H1 (cell line): ENCODE data around the gene DCAF17. TPM values are rescaled to one million over a fixed set of nuclear protein-coding genes. Genes with fewer than 3 reads are reported as not detected.

Experiments used
- CTCF ChIA-PET: fragments of 300-600 bp; sonication (Branson Sonifier 250); formaldehyde crosslinking; loops from one replicate; lab custom pipeline; 2021; ENCODE audit not compliant: partially characterized antibody; lab: Charles Lee
- POLR2A ChIA-PET: fragments of 300-600 bp; sonication (Branson Sonifier 250); formaldehyde crosslinking; loops from one replicate; lab custom pipeline; 2021; ENCODE audit warnings: inconsistent platforms; ENCODE audit not compliant: partially characterized antibody; lab: Charles Lee
- DNase-seq, 2 experiments: peaks; one replicate each; pipeline versions ENCODE4 v3.0.0 to v3.0.0-alpha.2; 2010 to 2022; ENCODE audit warnings: low spot score in 2 of 2, low read depth in 1 of 2, mixed read lengths in 1 of 2
- FAIRE-seq: peaks from 2 replicates; lab custom pipeline; 2011; peaks lifted over from hg19 to GRCh38; lab: Jason Lieb, UNC
- H2AFZ ChIP-seq: 2 replicates; pipeline ENCODE4 v1.8.1; 2012; ENCODE audit warnings: low read length, inconsistent platforms
- H2AK5ac ChIP-seq: 2 replicates; pipeline ENCODE4 v1.6.1; 2013; ENCODE audit warnings: low read depth, low read length
- H2BK120ac ChIP-seq: replicated peaks from 2 replicates; pipeline ENCODE3; 2013; ENCODE audit warnings: low read depth, low read length, inconsistent platforms
- H2BK12ac ChIP-seq: 2 replicates; pipeline ENCODE4 v1.6.1; 2013; ENCODE audit warnings: low read depth, low read length
- H2BK15ac ChIP-seq: 2 replicates; pipeline ENCODE4 v1.6.1; 2013; ENCODE audit warnings: low read length
- H2BK20ac ChIP-seq: 2 replicates; pipeline ENCODE4 v1.6.1; 2013; ENCODE audit warnings: low read length
- H2BK5ac ChIP-seq: 2 replicates; pipeline ENCODE4 v1.6.1; 2013; ENCODE audit warnings: low read depth, low read length
- H3K14ac ChIP-seq: 2 replicates; pipeline ENCODE4 v1.6.1; 2013; ENCODE audit warnings: inconsistent platforms; ENCODE audit not compliant: insufficient read length
- H3K18ac ChIP-seq: 2 replicates; pipeline ENCODE4 v1.6.1; 2013; ENCODE audit warnings: low read length; ENCODE audit errors: extremely low read depth
- H3K23ac ChIP-seq: 2 replicates; pipeline ENCODE4 v1.6.1; 2013; ENCODE audit warnings: inconsistent platforms; ENCODE audit not compliant: insufficient read length
- H3K23me2 ChIP-seq: 2 replicates; pipeline ENCODE4 v1.6.1; 2013; ENCODE audit warnings: low read depth, low read length
- H3K27ac ChIP-seq: 2 replicates; pipeline ENCODE4 v1.6.1; 2011; ENCODE audit warnings: low read depth, low read length, inconsistent platforms
- H3K27me3 ChIP-seq, 4 experiments: replicated peaks in 1 of 4; 1 replicate in 1 of 4; 2 replicates in 3 of 4; pipeline versions ENCODE4 v1.6.1 to v1.8.1; 2011 to 2013; ENCODE audit warnings: low read length in 3 of 4, mild to moderate bottlenecking in 3 of 4, inconsistent platforms in 2 of 4, mixed read lengths in 2 of 4, moderate library complexity in 1 of 4; ENCODE audit not compliant: control insufficient read depth in 3 of 4, insufficient read depth in 3 of 4; ENCODE audit errors: extremely low read depth in 1 of 4
- H3K36me3 ChIP-seq, 4 experiments: 2 replicates each; pipeline versions ENCODE4 v1.6.1 to v1.8.1; 2011 to 2013; ENCODE audit warnings: mild to moderate bottlenecking in 4 of 4, low read length in 3 of 4, moderate library complexity in 2 of 4, control low read depth in 1 of 4, inconsistent platforms in 1 of 4; ENCODE audit not compliant: insufficient read depth in 4 of 4, control insufficient read depth in 2 of 4
- H3K4ac ChIP-seq: replicated peaks from 2 replicates; pipeline ENCODE3; 2013; ENCODE audit warnings: low read length, low read depth, mixed read lengths, inconsistent platforms; ENCODE audit not compliant: insufficient read length
- H3K4me1 ChIP-seq, 4 experiments: replicated peaks in 1 of 4; 1 replicate in 1 of 4; 2 replicates in 3 of 4; pipeline versions ENCODE4 v1.6.1 to v1.8.1; 2011 to 2013; ENCODE audit warnings: low read length in 3 of 4, inconsistent platforms in 2 of 4, mixed read lengths in 1 of 4; ENCODE audit not compliant: insufficient read depth in 4 of 4, control insufficient read depth in 3 of 4
- H3K4me2 ChIP-seq, 2 experiments: 2 replicates each; pipeline versions ENCODE4 v1.6.1 to v1.8.1; 2011 to 2013; ENCODE audit warnings: low read depth in 2 of 2, low read length in 2 of 2, control low read depth in 1 of 2, inconsistent platforms in 1 of 2, mild to moderate bottlenecking in 1 of 2; ENCODE audit not compliant: insufficient read depth in 1 of 2
- H3K4me3 ChIP-seq, 4 experiments: fragments of 200-600, 300-600 bp in 1 of 4; sonication (generic), shearing (Covaris generic), sonication (Bioruptor Twin) in 1 of 4; 2 replicates each; pipeline versions ENCODE4 v1.5.1 to v1.8.1; 2011 to 2016; ENCODE audit warnings: low read length in 4 of 4, low read depth in 3 of 4, control low read depth in 2 of 4, inconsistent platforms in 2 of 4, mild to moderate bottlenecking in 2 of 4, mixed read lengths in 1 of 4, moderate library complexity in 1 of 4; ENCODE audit not compliant: insufficient read depth in 2 of 4; ENCODE audit errors: extremely low read depth in 1 of 4
- H3K56ac ChIP-seq: replicated peaks from 2 replicates; pipeline ENCODE3; 2013; ENCODE audit warnings: low read depth, mild to moderate bottlenecking, mixed read lengths, low read length, inconsistent platforms; ENCODE audit not compliant: insufficient read length
- H3K79me1 ChIP-seq: 2 replicates; pipeline ENCODE4 v1.6.1; 2013; ENCODE audit warnings: low read depth, low read length, control low read depth
- H3K79me2 ChIP-seq, 2 experiments: 2 replicates each; pipeline versions ENCODE4 v1.6.1 to v1.8.1; 2012 to 2013; ENCODE audit warnings: low read length in 2 of 2, mild to moderate bottlenecking in 2 of 2, inconsistent platforms in 1 of 2; ENCODE audit not compliant: insufficient read depth in 2 of 2, control insufficient read depth in 1 of 2
- H3K9ac ChIP-seq, 4 experiments: replicated peaks in 1 of 4; 1 replicate in 1 of 4; 2 replicates in 3 of 4; pipeline versions ENCODE4 v1.6.1 to v1.8.1; 2011 to 2013; ENCODE audit warnings: low read depth in 3 of 4, low read length in 3 of 4, control low read depth in 2 of 4, mild to moderate bottlenecking in 2 of 4, moderate library complexity in 2 of 4, inconsistent platforms in 1 of 4; ENCODE audit errors: extremely low read depth in 1 of 4
- H3K9me3 ChIP-seq, 2 experiments: 2 replicates each; pipeline versions ENCODE4 v1.6.1 to v1.8.1; 2012 to 2013; ENCODE audit warnings: mild to moderate bottlenecking in 2 of 2, moderate library complexity in 2 of 2, control low read depth in 1 of 2, inconsistent platforms in 1 of 2, low read depth in 1 of 2, low read length in 1 of 2, mixed read lengths in 1 of 2; ENCODE audit not compliant: insufficient read depth in 2 of 2
- H4K20me1 ChIP-seq, 2 experiments: replicated peaks in 1 of 2; 2 replicates each; pipeline versions ENCODE3 to v1.8.1; 2011 to 2013; ENCODE audit warnings: inconsistent platforms in 2 of 2, low read length in 2 of 2, mild to moderate bottlenecking in 1 of 2; ENCODE audit not compliant: insufficient read depth in 2 of 2, control insufficient read depth in 1 of 2
- H4K5ac ChIP-seq: 2 replicates; pipeline ENCODE4 v1.6.1; 2013; ENCODE audit warnings: low read length, low read depth, mixed read lengths, inconsistent platforms; ENCODE audit not compliant: insufficient read length
- H4K8ac ChIP-seq: 2 replicates; pipeline ENCODE4 v1.8.0; 2013; ENCODE audit warnings: mild to moderate bottlenecking, moderate library complexity, low read length, inconsistent platforms; ENCODE audit not compliant: insufficient read depth; ENCODE audit errors: extremely low read depth
- H4K91ac ChIP-seq: replicated peaks from 2 replicates; pipeline ENCODE3; 2013; ENCODE audit warnings: low read length, mixed read lengths, inconsistent platforms; ENCODE audit not compliant: insufficient read length
- ATF3 ChIP-seq: IDR thresholded peaks from 2 replicates; pipeline ENCODE4 v1.6.1; 2011; ENCODE audit warnings: low read depth, mild to moderate bottlenecking, low read length; ENCODE audit not compliant: insufficient read depth
- CREB1 ChIP-seq: IDR thresholded peaks from 2 replicates; pipeline ENCODE4 v1.6.1; 2012; ENCODE audit warnings: inconsistent platforms
- EZH2 ChIP-seq: fragments of 200-600 bp; sonication (generic); IDR thresholded peaks from 2 replicates; pipeline ENCODE4 v1.7.1; 2012; ENCODE audit warnings: low read depth, mild to moderate bottlenecking, moderate library complexity, low read length, inconsistent platforms; ENCODE audit not compliant: severe bottlenecking
- FOSL1 ChIP-seq: IDR thresholded peaks from 2 replicates; pipeline ENCODE4 v1.6.1; 2011; ENCODE audit warnings: mild to moderate bottlenecking, low read depth, low read length, moderate library complexity; ENCODE audit not compliant: insufficient read depth
- GABPA ChIP-seq: IDR thresholded peaks from 2 replicates; pipeline ENCODE4 v1.6.1; 2011; ENCODE audit warnings: mild to moderate bottlenecking, low read length, moderate library complexity, borderline replicate concordance; ENCODE audit not compliant: insufficient read depth
- GTF2F1 ChIP-seq: IDR thresholded peaks from 2 replicates; pipeline ENCODE4 v1.6.1; 2012; ENCODE audit warnings: low read depth, low read length, improper control_type of control experiment, borderline replicate concordance
- MAFK ChIP-seq: IDR thresholded peaks from 2 replicates; pipeline ENCODE4 v1.6.1; 2012; ENCODE audit warnings: low read depth, mild to moderate bottlenecking, improper control_type of control experiment, low read length
- RAD21 ChIP-seq, 2 experiments: IDR thresholded peaks in 1 of 2; conservative IDR thresholded peaks in 1 of 2; 2 replicates each; pipeline ENCODE4 v1.6.1; 2011; ENCODE audit warnings: low read depth in 2 of 2, low read length in 2 of 2, improper control_type of control experiment in 1 of 2, inconsistent platforms in 1 of 2, mild to moderate bottlenecking in 1 of 2, moderate library complexity in 1 of 2
- SP1 ChIP-seq: IDR thresholded peaks from 2 replicates; pipeline ENCODE4 v1.6.1; 2011; ENCODE audit warnings: low read depth, low read length
- TAF1 ChIP-seq: IDR thresholded peaks from 2 replicates; pipeline ENCODE4 v1.6.1; 2011; ENCODE audit warnings: mild to moderate bottlenecking, low read depth, low read length
- WGBS, 2 experiments: shearing (Covaris generic) in 1 of 2; methylation state at CpG; one replicate each; pipeline versions ENCODE4 v1.1.6 to v1.1.7; 2013 to 2015; ENCODE audit warnings: low lambda C conversion rate in 2 of 2, mixed read lengths in 2 of 2, inconsistent platforms in 1 of 2, low coverage in 1 of 2, missing lambda C conversion rate in 1 of 2; ENCODE audit not compliant: insufficient replicate concordance in 2 of 2, insufficient coverage in 1 of 2, insufficient read length in 1 of 2; ENCODE audit errors: extremely low coverage in 1 of 2, missing lambda C conversion rate in 1 of 2; 5-methylcytosine and 5-hydroxymethylcytosine counted together
- polyA plus RNA-seq, 7 experiments: library from polyadenylated mRNA; depleted of rRNA in 3 of 7; stranded (reverse) in 5 of 7; unstranded in 2 of 7; fragments of >200 nt in 5 of 7; fragments of 200-250 nt in 2 of 7; gene quantifications; 1 replicate in 5 of 7; 2 replicates in 1 of 7; 4 replicates in 1 of 7; pipeline versions ENCODE4 v1.2.1 to v1.2.3, GENCODE V29; 2011 to 2013; ENCODE audit warnings: missing spikeins in 2 of 7, mixed read lengths in 2 of 7
- total RNA-seq: library from RNA; stranded (reverse); fragmentation: NEBNext Ultra II Directional; extraction: Animal tissue kit (Norgen Biotek cat#: 25700); gene quantifications from 2 replicates; pipeline ENCODE4 v1.2.1, GENCODE V29; 2021

The DCAF17 gene
- total and polyA plus RNA-seq, 2 of the 8 experiments (the other 6 are each of a cell fraction or from before 2014, with no cell fraction given): 10.7 to 30.0 TPM

- POLR2A ChIA-PET: interaction anchor here (0.8 to 1.3 kb wide), 2 partner anchors 12 to 86 kb away, joined by 3 to 4 read pairs; partner anchors contain the start of gene CYBRD1
These were observed 2.3 kb downstream of the DCAF17 start for GRCh38 chr2:171436307-171436706.

More at GRCh38 chr2:171436307-171436706, 2.3 kb downstream of the DCAF17 start:
- Histone ChIP-seq H3K4ac (no peak overlapping the region), H3K4me2 (no peak overlapping the region), H2BK15ac (no peak overlapping the region), H3K79me1 (peaks cover 2% of the 10 kb centered on the region), H4K8ac (no peak overlapping the region), H3K4me3 (no peak overlapping the region), H4K91ac (no peak overlapping the region), H3K14ac (no peak overlapping the region), H3K79me2 (peaks cover 0 to 64% of the 10 kb centered on the region in 2 experiments; a peak in 2 of 4 replicates), H3K36me3 (peaks cover 9 to 48% (median 26%) of the 10 kb centered on the region in 4 experiments), H3K27ac (no peak overlapping the region), H2AFZ (no peak overlapping the region), H2BK5ac (no peak overlapping the region), H3K9ac (no peak overlapping the region), H3K27me3 (no peaks in the 10 kb centered on the region), H4K20me1 (peaks cover 0 to 1% of the 10 kb centered on the region in 2 experiments), H3K56ac (no peak overlapping the region), H3K23ac (no peak overlapping the region), H2BK20ac (no peak overlapping the region), H2BK12ac (no peak overlapping the region), H4K5ac (no peak overlapping the region), H3K18ac (no peak overlapping the region), H3K4me1 (peaks cover 2 to 14% (median 6%) of the 10 kb centered on the region in 4 experiments), H2AK5ac (no peak overlapping the region), H2BK120ac (no peak overlapping the region), H3K9me3 (no peaks in the 10 kb centered on the region; a peak in 2 of 4 replicates), H3K23me2 (peaks cover 4% of the 10 kb centered on the region; the same call in 1 of the 2 replicates)
- FAIRE-seq: no peak
- CTCF ChIA-PET: no interaction called here
- TF ChIP-seq CREB1: no peak
- TF ChIP-seq TAF1: no peak
- TF ChIP-seq GABPA: no peak
- TF ChIP-seq GTF2F1: no peak
- TF ChIP-seq FOSL1: no peak
- TF ChIP-seq EZH2: no peak
- TF ChIP-seq MAFK: no peak
- TF ChIP-seq RAD21 (IDR thresholded peaks at IDR 0.05 in 1 of 2, conservative IDR thresholded peaks at IDR 0.05 in 1 of 2; ENCODE audit: low read depth in 2 of 2, low read length in 2 of 2): no peak
- no peak for TF ChIP-seq ATF3
- TF ChIP-seq SP1: no peak
- no peak for DNase-seq
- 88% methylated on average over 1 of the region's 1 CpG; no CpG with 5 or more reads in 1 of the 2 experiments for WGBS, 2 experiments
